HepG2 (cell line): Measurements from ENCODE around the gene PPM1E. TPM values are rescaled to one million over a fixed set of nuclear protein-coding genes. Genes with fewer than 3 reads are reported as not detected.

ENCODE experiments used
- BCL6 ChIP-seq: IDR thresholded peaks from 2 replicates; pipeline ENCODE4 v1.6.1; 2016; ENCODE audit warnings: missing genetic modification reagents, missing compliant biosample characterization
- DR1 ChIP-seq: sonication (generic); formaldehyde crosslinking; IDR thresholded peaks from 2 replicates; pipeline ENCODE4 v1.8.0; 2021; ENCODE audit warnings: mild to moderate bottlenecking, missing genetic modification reagents, inconsistent platforms
- GATAD1 ChIP-seq: IDR thresholded peaks from 2 replicates; pipeline ENCODE4 v1.6.1; 2016; ENCODE audit warnings: missing genetic modification reagents, missing compliant biosample characterization
- HIVEP1 ChIP-seq: sonication (generic); formaldehyde crosslinking; IDR thresholded peaks from 2 replicates; pipeline ENCODE4 v1.4.0; 2020; ENCODE audit warnings: mild to moderate bottlenecking, missing genetic modification reagents
- MTA3 ChIP-seq: sonication (generic); formaldehyde crosslinking; IDR thresholded peaks from 2 replicates; pipeline ENCODE4 v1.4.0; 2020; ENCODE audit warnings: missing genetic modification reagents
- NBN ChIP-seq: fragments of 450-650 bp; conservative IDR thresholded peaks from 2 replicates; pipeline ENCODE4 v1.6.1; 2017
- NFATC3 ChIP-seq: sonication (generic); formaldehyde crosslinking; IDR thresholded peaks from 2 replicates; pipeline ENCODE4 v1.5.1; 2020; ENCODE audit warnings: mild to moderate bottlenecking, missing genetic modification reagents
- NR2C2 ChIP-seq: sonication (generic); formaldehyde crosslinking; IDR thresholded peaks from 2 replicates; pipeline ENCODE4 v1.4.0; 2020; ENCODE audit warnings: missing genetic modification reagents, mild to moderate bottlenecking, moderate library complexity, borderline replicate concordance
- NR2F6 ChIP-seq, 2 experiments: IDR thresholded peaks; 2 replicates each; pipeline ENCODE4 v1.6.1; 2016; ENCODE audit warnings: antibody characterized with exemption in 1 of 2, mild to moderate bottlenecking in 1 of 2
- SMARCC2 ChIP-seq: fragments of 450-650 bp; IDR thresholded peaks from 2 replicates; pipeline ENCODE4 v1.6.1; 2017; ENCODE audit warnings: antibody characterized with exemption, mild to moderate bottlenecking
- SMARCE1 ChIP-seq: fragments of 450-650 bp; IDR thresholded peaks from 2 replicates; pipeline ENCODE4 v1.6.1; 2017; ENCODE audit warnings: borderline replicate concordance
- SRSF1 ChIP-seq: fragments of 200-400 bp; formaldehyde crosslinking; optimal IDR thresholded peaks from 2 replicates; pipeline ENCODE3; 2017; ENCODE audit warnings: mild to moderate bottlenecking, low read depth, low read length, moderate library complexity
- STAT5B ChIP-seq: sonication (generic); formaldehyde crosslinking; IDR thresholded peaks from 2 replicates; pipeline ENCODE4 v1.4.0; 2020; ENCODE audit warnings: missing genetic modification reagents
- WIZ ChIP-seq: sonication (generic); formaldehyde crosslinking; IDR thresholded peaks from 2 replicates; pipeline ENCODE4 v1.5.1; 2020; ENCODE audit warnings: mild to moderate bottlenecking, missing genetic modification reagents
- ZFP41 ChIP-seq: sonication (generic); formaldehyde crosslinking; IDR thresholded peaks from 2 replicates; pipeline ENCODE4 v1.4.0; 2020; ENCODE audit warnings: mild to moderate bottlenecking, missing genetic modification reagents, borderline replicate concordance
- ZNF143 ChIP-seq: sonication (generic); formaldehyde crosslinking; IDR thresholded peaks from 2 replicates; pipeline ENCODE4 v1.4.0; 2020; ENCODE audit warnings: missing genetic modification reagents
- ZNF329 ChIP-seq: sonication (generic); formaldehyde crosslinking; IDR thresholded peaks from 2 replicates; pipeline ENCODE4 v1.9.0; 2021; ENCODE audit warnings: low read depth, mild to moderate bottlenecking, missing genetic modification reagents
- ZNF451 ChIP-seq: sonication (generic); formaldehyde crosslinking; IDR thresholded peaks from 2 replicates; pipeline ENCODE4 v1.5.0; 2020; ENCODE audit warnings: mild to moderate bottlenecking, missing genetic modification reagents
- ZNF496 ChIP-seq: sonication (generic); formaldehyde crosslinking; IDR thresholded peaks from 2 replicates; pipeline ENCODE4 v1.8.1; 2023; ENCODE audit warnings: mild to moderate bottlenecking, moderate library complexity, missing genetic modification reagents; ENCODE audit not compliant: insufficient replicate concordance
- ZNF543 ChIP-seq: sonication (generic); formaldehyde crosslinking; IDR thresholded peaks from 2 replicates; pipeline ENCODE4 v1.4.0; 2020; ENCODE audit warnings: mild to moderate bottlenecking, missing genetic modification reagents
- polyA plus RNA-seq, 8 experiments: library from polyadenylated mRNA; depleted of rRNA in 3 of 8; stranded (reverse) in 7 of 8; unstranded in 1 of 8; fragments of >200 nt; fragmentation: Illumina TruSeq in 4 of 8; extraction: Trizol in 4 of 8; gene quantifications; 2 replicates each; pipeline versions ENCODE4 v1.2.1 to v1.2.3, GENCODE V29; 2011 to 2016; ENCODE audit warnings: low read depth in 4 of 8, missing spikeins in 1 of 8, mixed read lengths in 1 of 8; ENCODE audit not compliant: insufficient read depth in 1 of 8
- total RNA-seq, 5 experiments: library from RNA; depleted of rRNA; stranded (reverse); fragments of >200 nt; fragmentation: Illumina TruSeq; extraction: Trizol; gene quantifications; 2 replicates each; pipeline ENCODE4 v1.2.3, GENCODE V29; 2016; ENCODE audit warnings: low read depth in 1 of 5
- TF ChIP-seq, protein P1 (sequence below): sonication (generic); formaldehyde crosslinking; IDR thresholded peaks from 2 replicates; pipeline ENCODE4 v1.4.0; 2020; ENCODE audit warnings: missing genetic modification reagents
- TF ChIP-seq, protein P2 (sequence below): IDR thresholded peaks from 2 replicates; pipeline ENCODE4 v1.6.1; 2016; ENCODE audit warnings: missing biosample characterization, missing genetic modification reagents, low read depth
- TF ChIP-seq, protein P3 (sequence below): IDR thresholded peaks from 2 replicates; pipeline ENCODE4 v1.6.1; 2016
- TF ChIP-seq, protein P4 (sequence below): sonication (generic); formaldehyde crosslinking; IDR thresholded peaks from 2 replicates; pipeline ENCODE4 v1.4.0; 2020; ENCODE audit warnings: missing genetic modification reagents, borderline replicate concordance
- TF ChIP-seq, protein P5 (sequence below): sonication (generic); formaldehyde crosslinking; IDR thresholded peaks from 2 replicates; pipeline ENCODE4 v1.8.0; 2022; ENCODE audit warnings: missing genetic modification reagents, mild to moderate bottlenecking, moderate library complexity, borderline replicate concordance

PPM1E gene
- total and polyA plus RNA-seq, 2 of the 13 experiments (the other 11 are each of a cell fraction or from before 2014, with no cell fraction given) = 0.15 TPM; not detected in 1

DNA sequence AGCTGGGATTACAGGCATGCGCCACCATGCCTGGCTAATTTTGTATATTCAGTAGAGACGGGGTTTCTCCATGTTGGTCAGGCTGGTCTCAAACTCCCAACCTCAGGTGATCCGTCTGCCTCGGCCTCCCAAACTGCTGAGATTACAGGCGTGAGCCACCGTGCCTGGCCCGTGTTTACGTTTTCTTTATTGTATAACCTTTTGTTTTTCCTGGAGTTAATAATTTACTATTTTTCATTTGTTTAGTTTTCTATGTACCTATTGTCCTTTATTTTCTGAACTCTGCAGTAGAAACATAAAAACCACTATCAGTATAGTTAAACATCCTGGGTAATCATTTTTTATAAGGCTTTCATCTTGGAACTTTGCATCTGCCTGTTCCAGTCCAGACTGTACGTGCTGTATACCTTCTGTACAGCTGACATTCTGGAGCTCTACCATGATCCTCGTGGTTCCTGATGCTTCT, 73.6 kb downstream of the PPM1E start (continued):
- TF ChIP-seq DR1 (CRISPR knock-in tag) (no peak), SMARCC2 (no peak), NR2C2 (CRISPR knock-in tag) (no peak), WIZ (CRISPR knock-in tag) (no peak), NFATC3 (CRISPR knock-in tag) (no peak), GATAD1 (CRISPR knock-in tag) (0 out of 2 replicates have a peak, but pooled peaks have one; percentile 30), NR2F6 (IDR thresholded peaks at IDR 0.05) (0 out of 2 replicates have a peak, but pooled peaks have one; percentile 21), NR2F6 (CRISPR knock-in tag; IDR thresholded peaks at IDR 0.05) (peak; percentile 33; the same call in 1 of the 2 replicates), ZNF329 (no peak), MTA3 (CRISPR knock-in tag) (no peak), STAT5B (CRISPR knock-in tag) (no peak), SMARCE1 (no peak), BCL6 (no peak; the same call in 1 of the 2 replicates), HIVEP1 (CRISPR knock-in tag) (no peak), SRSF1 (no peak), ZNF143 (CRISPR knock-in tag) (no peak), ZNF451 (CRISPR knock-in tag) (no peak), ZFP41 (CRISPR knock-in tag) (no peak), ZNF543 (CRISPR knock-in tag) (no peak), NBN (no peak), ZNF496 (no peak)
- TF ChIP-seq, protein P1, sequence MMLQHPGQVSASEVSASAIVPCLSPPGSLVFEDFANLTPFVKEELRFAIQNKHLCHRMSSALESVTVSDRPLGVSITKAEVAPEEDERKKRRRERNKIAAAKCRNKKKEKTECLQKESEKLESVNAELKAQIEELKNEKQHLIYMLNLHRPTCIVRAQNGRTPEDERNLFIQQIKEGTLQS (CRISPR knock-in tag) = no peak
- TF ChIP-seq, protein P2, sequence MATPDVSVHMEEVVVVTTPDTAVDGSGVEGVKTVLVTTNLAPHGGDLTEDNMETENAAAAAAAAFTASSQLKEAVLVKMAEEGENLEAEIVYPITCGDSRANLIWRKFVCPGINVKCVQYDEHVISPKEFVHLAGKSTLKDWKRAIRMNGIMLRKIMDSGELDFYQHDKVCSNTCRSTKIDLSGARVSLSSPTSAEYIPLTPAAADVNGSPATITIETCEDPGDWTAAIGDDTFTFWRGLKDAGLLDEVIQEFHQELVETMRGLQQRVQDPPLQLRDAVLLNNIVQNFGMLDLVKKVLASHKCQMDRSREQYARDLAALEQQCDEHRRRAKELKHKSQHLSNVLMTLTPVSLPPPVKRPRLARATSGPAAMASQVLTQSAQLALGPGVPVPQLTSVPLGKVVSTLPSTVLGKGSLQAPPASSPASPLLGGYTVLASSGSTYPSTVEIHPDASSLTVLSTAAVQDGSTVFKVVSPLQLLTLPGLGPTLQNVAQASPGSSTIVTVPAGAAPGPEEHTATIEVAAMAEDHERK (CRISPR knock-in tag) = no peak
- TF ChIP-seq, protein P3, sequence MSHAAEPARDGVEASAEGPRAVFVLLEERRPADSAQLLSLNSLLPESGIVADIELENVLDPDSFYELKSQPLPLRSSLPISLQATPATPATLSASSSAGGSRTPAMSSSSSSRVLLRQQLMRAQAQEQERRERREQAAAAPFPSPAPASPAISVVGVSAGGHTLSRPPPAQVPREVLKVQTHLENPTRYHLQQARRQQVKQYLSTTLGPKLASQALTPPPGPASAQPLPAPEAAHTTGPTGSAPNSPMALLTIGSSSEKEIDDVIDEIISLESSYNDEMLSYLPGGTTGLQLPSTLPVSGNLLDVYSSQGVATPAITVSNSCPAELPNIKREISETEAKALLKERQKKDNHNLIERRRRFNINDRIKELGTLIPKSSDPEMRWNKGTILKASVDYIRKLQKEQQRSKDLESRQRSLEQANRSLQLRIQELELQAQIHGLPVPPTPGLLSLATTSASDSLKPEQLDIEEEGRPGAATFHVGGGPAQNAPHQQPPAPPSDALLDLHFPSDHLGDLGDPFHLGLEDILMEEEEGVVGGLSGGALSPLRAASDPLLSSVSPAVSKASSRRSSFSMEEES (CRISPR knock-in tag) = no peak
- TF ChIP-seq, protein P4, sequence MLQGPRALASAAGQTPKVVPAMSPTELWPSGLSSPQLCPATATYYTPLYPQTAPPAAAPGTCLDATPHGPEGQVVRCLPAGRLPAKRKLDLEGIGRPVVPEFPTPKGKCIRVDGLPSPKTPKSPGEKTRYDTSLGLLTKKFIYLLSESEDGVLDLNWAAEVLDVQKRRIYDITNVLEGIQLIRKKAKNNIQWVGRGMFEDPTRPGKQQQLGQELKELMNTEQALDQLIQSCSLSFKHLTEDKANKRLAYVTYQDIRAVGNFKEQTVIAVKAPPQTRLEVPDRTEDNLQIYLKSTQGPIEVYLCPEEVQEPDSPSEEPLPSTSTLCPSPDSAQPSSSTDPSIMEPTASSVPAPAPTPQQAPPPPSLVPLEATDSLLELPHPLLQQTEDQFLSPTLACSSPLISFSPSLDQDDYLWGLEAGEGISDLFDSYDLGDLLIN = no peak
- TF ChIP-seq, protein P5, sequence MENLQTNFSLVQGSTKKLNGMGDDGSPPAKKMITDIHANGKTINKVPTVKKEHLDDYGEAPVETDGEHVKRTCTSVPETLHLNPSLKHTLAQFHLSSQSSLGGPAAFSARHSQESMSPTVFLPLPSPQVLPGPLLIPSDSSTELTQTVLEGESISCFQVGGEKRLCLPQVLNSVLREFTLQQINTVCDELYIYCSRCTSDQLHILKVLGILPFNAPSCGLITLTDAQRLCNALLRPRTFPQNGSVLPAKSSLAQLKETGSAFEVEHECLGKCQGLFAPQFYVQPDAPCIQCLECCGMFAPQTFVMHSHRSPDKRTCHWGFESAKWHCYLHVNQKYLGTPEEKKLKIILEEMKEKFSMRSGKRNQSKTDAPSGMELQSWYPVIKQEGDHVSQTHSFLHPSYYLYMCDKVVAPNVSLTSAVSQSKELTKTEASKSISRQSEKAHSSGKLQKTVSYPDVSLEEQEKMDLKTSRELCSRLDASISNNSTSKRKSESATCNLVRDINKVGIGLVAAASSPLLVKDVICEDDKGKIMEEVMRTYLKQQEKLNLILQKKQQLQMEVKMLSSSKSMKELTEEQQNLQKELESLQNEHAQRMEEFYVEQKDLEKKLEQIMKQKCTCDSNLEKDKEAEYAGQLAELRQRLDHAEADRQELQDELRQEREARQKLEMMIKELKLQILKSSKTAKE (CRISPR knock-in tag) = no peak
